Measurements from ENCODE around the gene IAH1.

GRCh38 chr2:9492927-9493326 lies 18.6 kb downstream of the IAH1 start:
- TF ChIP-seq CTCF (IDR thresholded peaks at IDR 0.05; ENCODE audit: low read length) (no peak), EZH2 (optimal IDR thresholded peaks at IDR 0.05; ENCODE audit: low read depth, low read length) (no peak)

All from MM.1S (cell line).